ENCODE data around the gene THADA.

The THADA gene

GRCh38 chr2:43368483-43369385 is 227.1 kb downstream of the THADA start:
- Histone ChIP-seq H3K4me2 (ENCODE audit: low read depth, low read length, poor library complexity, severe bottlenecking) (no peak overlapping the region), H2AFZ (ENCODE audit: low read depth, low read length, severe bottlenecking) (no peak overlapping the region), H3F3A (ENCODE audit: insufficient read depth) (no peaks in the 10 kb centered on the region; the same call in 1 of the 2 replicates), H3K4me3 (ENCODE audit: insufficient read depth, low read length, poor library complexity, severe bottlenecking) (no peak overlapping the region), H3K9me3 (ENCODE audit: insufficient read depth, low read length) (no peaks in the 10 kb centered on the region), H4K20me1 (ENCODE audit: low read depth, low read length) (no peaks in the 10 kb centered on the region), H3K9me2 (replicated peaks; ENCODE audit: insufficient read depth, low read length) (no peaks in the 10 kb centered on the region), H3K27me3 (ENCODE audit: low read length) (no peaks in the 10 kb centered on the region), H3K9ac (ENCODE audit: low read length) (no peak overlapping the region), H3K27ac (ENCODE audit: low read depth, low read length) (no peak overlapping the region), H3K79me2 (ENCODE audit: insufficient read depth, low read length) (no peaks in the 10 kb centered on the region), H3K36me3 (ENCODE audit: low read length) (no peaks in the 10 kb centered on the region)
- no peak for TF ChIP-seq EZH2phosphoT487 (conservative IDR thresholded peaks at IDR 0.05; ENCODE audit: low read length)

DNA sequence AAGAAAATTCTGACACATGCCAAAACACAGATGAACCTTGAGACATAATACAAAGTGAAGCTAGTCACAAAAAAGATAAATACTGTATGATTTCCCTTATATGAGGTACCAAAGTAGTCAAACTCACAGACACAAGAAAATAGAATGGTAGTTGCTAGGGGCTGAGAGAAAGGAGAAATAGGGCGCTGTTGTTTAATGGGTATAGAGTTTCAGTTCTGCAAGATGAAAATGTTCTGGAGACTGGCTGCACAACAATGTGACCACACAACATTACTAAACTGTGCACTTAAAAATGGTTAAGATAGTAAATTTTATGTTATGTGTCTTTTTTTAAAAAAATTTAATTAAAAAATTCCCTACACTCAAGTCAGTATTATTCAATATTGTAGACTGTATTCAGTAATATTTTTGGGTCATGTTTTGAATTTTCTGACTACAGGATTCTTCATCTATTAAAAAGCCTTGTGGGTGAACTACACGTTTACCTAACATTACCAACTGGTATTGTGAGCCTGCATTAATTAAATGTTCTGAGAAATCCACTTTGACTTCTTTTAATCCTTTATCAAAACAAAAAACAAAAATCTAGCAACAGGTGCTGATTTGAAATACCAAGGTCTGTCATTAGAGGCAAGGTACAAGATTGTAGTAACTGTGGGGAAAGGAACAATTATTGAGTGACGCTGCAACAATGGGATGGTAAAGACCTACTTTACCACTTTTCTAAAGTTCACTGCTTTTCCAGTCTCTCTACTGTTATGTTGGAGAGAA is 228.6 kb downstream of the THADA start:
- Histone ChIP-seq H3K27ac (ENCODE audit: low read depth, low read length) (no peak overlapping the region), H3K4me3 (ENCODE audit: insufficient read depth, low read length, poor library complexity, severe bottlenecking) (no peak overlapping the region), H2AFZ (ENCODE audit: low read depth, low read length, severe bottlenecking) (no peak overlapping the region), H3K9me3 (ENCODE audit: insufficient read depth, low read length) (no peaks in the 10 kb centered on the region), H3K79me2 (ENCODE audit: insufficient read depth, low read length) (no peaks in the 10 kb centered on the region), H4K20me1 (ENCODE audit: low read depth, low read length) (no peaks in the 10 kb centered on the region), H3K36me3 (ENCODE audit: low read length) (no peaks in the 10 kb centered on the region), H3K27me3 (ENCODE audit: low read length) (no peaks in the 10 kb centered on the region), H3K4me2 (ENCODE audit: low read depth, low read length, poor library complexity, severe bottlenecking) (no peak overlapping the region), H3F3A (ENCODE audit: insufficient read depth) (no peaks in the 10 kb centered on the region; the same call in 1 of the 2 replicates), H3K9ac (ENCODE audit: low read length) (no peak overlapping the region), H3K9me2 (replicated peaks; ENCODE audit: insufficient read depth, low read length) (no peaks in the 10 kb centered on the region)
- TF ChIP-seq, protein P1, sequence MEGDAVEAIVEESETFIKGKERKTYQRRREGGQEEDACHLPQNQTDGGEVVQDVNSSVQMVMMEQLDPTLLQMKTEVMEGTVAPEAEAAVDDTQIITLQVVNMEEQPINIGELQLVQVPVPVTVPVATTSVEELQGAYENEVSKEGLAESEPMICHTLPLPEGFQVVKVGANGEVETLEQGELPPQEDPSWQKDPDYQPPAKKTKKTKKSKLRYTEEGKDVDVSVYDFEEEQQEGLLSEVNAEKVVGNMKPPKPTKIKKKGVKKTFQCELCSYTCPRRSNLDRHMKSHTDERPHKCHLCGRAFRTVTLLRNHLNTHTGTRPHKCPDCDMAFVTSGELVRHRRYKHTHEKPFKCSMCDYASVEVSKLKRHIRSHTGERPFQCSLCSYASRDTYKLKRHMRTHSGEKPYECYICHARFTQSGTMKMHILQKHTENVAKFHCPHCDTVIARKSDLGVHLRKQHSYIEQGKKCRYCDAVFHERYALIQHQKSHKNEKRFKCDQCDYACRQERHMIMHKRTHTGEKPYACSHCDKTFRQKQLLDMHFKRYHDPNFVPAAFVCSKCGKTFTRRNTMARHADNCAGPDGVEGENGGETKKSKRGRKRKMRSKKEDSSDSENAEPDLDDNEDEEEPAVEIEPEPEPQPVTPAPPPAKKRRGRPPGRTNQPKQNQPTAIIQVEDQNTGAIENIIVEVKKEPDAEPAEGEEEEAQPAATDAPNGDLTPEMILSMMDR (IDR thresholded peaks at IDR 0.05; ENCODE audit: insufficient read depth, low read length, poor library complexity, severe bottlenecking), result no peak
- no peak for TF ChIP-seq EZH2phosphoT487 (conservative IDR thresholded peaks at IDR 0.05; ENCODE audit: low read length)

- H3K9me2 ChIP-seq (replicated peaks; ENCODE audit: insufficient read depth, low read length), result no peaks in the 10 kb centered on the region
- no peaks in the 10 kb centered on the region for H3K36me3 ChIP-seq (ENCODE audit: low read length)
- H3F3A ChIP-seq (ENCODE audit: insufficient read depth), result no peaks in the 10 kb centered on the region
- no peaks in the 10 kb centered on the region for H3K27me3 ChIP-seq (ENCODE audit: low read length)
- TF ChIP-seq, protein P1 (IDR thresholded peaks at IDR 0.05; ENCODE audit: insufficient read depth, low read length, poor library complexity, severe bottlenecking), result no peak
- no peak for TF ChIP-seq EZH2phosphoT487 (conservative IDR thresholded peaks at IDR 0.05; ENCODE audit: low read length)
- no peaks in the 10 kb centered on the region for H3K9me3 ChIP-seq (ENCODE audit: insufficient read depth, low read length)
- no peak overlapping the region for H3K4me3 ChIP-seq (ENCODE audit: insufficient read depth, low read length, poor library complexity, severe bottlenecking)
- no peaks in the 10 kb centered on the region for H3K79me2 ChIP-seq (ENCODE audit: insufficient read depth, low read length)
- no peak overlapping the region for H2AFZ ChIP-seq (ENCODE audit: low read depth, low read length, severe bottlenecking)
- no peak overlapping the region for H3K4me2 ChIP-seq (ENCODE audit: low read depth, low read length, poor library complexity, severe bottlenecking)
- H4K20me1 ChIP-seq (ENCODE audit: low read depth, low read length), result no peaks in the 10 kb centered on the region
- no peak overlapping the region for H3K27ac ChIP-seq (ENCODE audit: low read depth, low read length)
- H3K9ac ChIP-seq (ENCODE audit: low read length), result no peak overlapping the region
Observed at GRCh38 chr2:43363120-43363519, 232.7 kb downstream of the THADA start.
